ENCODE results near the gene CAP1. TPM values are rescaled to one million over a fixed set of nuclear protein-coding genes. Genes with fewer than 3 reads are reported as not detected.
A peak's percentile ranks its signal among the peaks of the same experiment; 100 is the strongest.

CAP1 gene
- total and polyA plus RNA-seq, 2 experiments from 2014 or later = 496 to 576 TPM

GRCh38 chr1:40072142-40072541, 31.6 kb downstream of the CAP1 start:
- Histone ChIP-seq H3K27me3 (replicated peaks; ENCODE audit: insufficient read depth) (no peaks in the 10 kb centered on the region), H4K20me1 (ENCODE audit: insufficient read depth) (no peaks in the 10 kb centered on the region), H3F3A (ENCODE audit: insufficient read depth) (peaks cover 81% of the 10 kb centered on the region), H3K4me1 (ENCODE audit: insufficient read depth) (peaks cover 20% of the 10 kb centered on the region), H3K27ac (no peak overlapping the region), H2AFZ (no peak overlapping the region), H3K4me3 (no peak overlapping the region), H3K36me3 (ENCODE audit: low read depth) (peaks cover 66% of the 10 kb centered on the region), H3K79me2 (ENCODE audit: insufficient read depth) (peaks cover 12% of the 10 kb centered on the region), H3K9ac (no peak overlapping the region), H3K9me3 (ENCODE audit: low read depth) (no peaks in the 10 kb centered on the region), H3K4me2 (ENCODE audit: unreplicated experiment) (no peak overlapping the region), H3K9me2 (ENCODE audit: insufficient read depth) (no peaks in the 10 kb centered on the region)
- in situ Hi-C loops (cut with MboI) = no loop called here
- DNase-seq = no peak
- TF ChIP-seq EZH2phosphoT487 (IDR thresholded peaks at IDR 0.05; ENCODE audit: insufficient read depth, low read depth) (no peak), EZH2 (IDR thresholded peaks at IDR 0.05; ENCODE audit: insufficient read depth, poor library complexity, severe bottlenecking) (no peak)

GRCh38 chr1:40073062-40073461, 32.5 kb downstream of the CAP1 start:
- H3K27me3 ChIP-seq (replicated peaks; ENCODE audit: insufficient read depth) = no peaks in the 10 kb centered on the region
- H3K4me2 ChIP-seq (ENCODE audit: unreplicated experiment) = no peak overlapping the region
- in situ Hi-C loops (cut with MboI) = no loop called here
- H3K4me3 ChIP-seq = no peak overlapping the region
- TF ChIP-seq EZH2phosphoT487 (IDR thresholded peaks at IDR 0.05; ENCODE audit: insufficient read depth, low read depth) (no peak), EZH2 (IDR thresholded peaks at IDR 0.05; ENCODE audit: insufficient read depth, poor library complexity, severe bottlenecking) (no peak)
- H3K27ac ChIP-seq = peak overlapping the region; percentile 9; the same call in 1 of the 2 replicates
- WGBS, 2 experiments (ENCODE audit: low coverage in 1 of 2, low lambda C conversion rate in 2 of 2, missing lambda C conversion rate in 2 of 2) = 97% methylated on average over 4 of the region's 4 CpGs
- DNase-seq = no peak
- no peak overlapping the region for H3K9ac ChIP-seq
- H3K79me2 ChIP-seq (ENCODE audit: insufficient read depth) = peaks cover 7% of the 10 kb centered on the region; the same call in 1 of the 2 replicates
- H3K4me1 ChIP-seq (ENCODE audit: insufficient read depth) = peaks cover 27% of the 10 kb centered on the region
- no peaks in the 10 kb centered on the region for H3K9me3 ChIP-seq (ENCODE audit: low read depth)
- H3F3A ChIP-seq (ENCODE audit: insufficient read depth) = peaks cover 91% of the 10 kb centered on the region
- H2AFZ ChIP-seq = no peak overlapping the region
- no peaks in the 10 kb centered on the region for H4K20me1 ChIP-seq (ENCODE audit: insufficient read depth)
- peaks cover 56% of the 10 kb centered on the region for H3K36me3 ChIP-seq (ENCODE audit: low read depth)
- no peaks in the 10 kb centered on the region for H3K9me2 ChIP-seq (ENCODE audit: insufficient read depth)

- no peak overlapping the region for H2AFZ ChIP-seq
- no peak overlapping the region for H3K4me3 ChIP-seq
- H4K20me1 ChIP-seq (ENCODE audit: insufficient read depth) = no peaks in the 10 kb centered on the region
- DNase-seq = no peak
- H3K79me2 ChIP-seq (ENCODE audit: insufficient read depth) = no peaks in the 10 kb centered on the region
- 81 to 82% methylated on average over 4 of the region's 4 CpGs for WGBS, 2 experiments (ENCODE audit: low coverage in 1 of 2, low lambda C conversion rate in 2 of 2, missing lambda C conversion rate in 2 of 2)
- H3K27ac ChIP-seq = peak overlapping the region; percentile 71
- no peak overlapping the region for H3K4me2 ChIP-seq (ENCODE audit: unreplicated experiment)
- TF ChIP-seq EZH2phosphoT487 (IDR thresholded peaks at IDR 0.05; ENCODE audit: insufficient read depth, low read depth) (no peak), EZH2 (IDR thresholded peaks at IDR 0.05; ENCODE audit: insufficient read depth, poor library complexity, severe bottlenecking) (no peak)
- H3K9me2 ChIP-seq (ENCODE audit: insufficient read depth) = no peaks in the 10 kb centered on the region
- peaks cover 42% of the 10 kb centered on the region for H3K36me3 ChIP-seq (ENCODE audit: low read depth)
- in situ Hi-C loops (cut with MboI) = no loop called here
- H3K9me3 ChIP-seq (ENCODE audit: low read depth) = no peaks in the 10 kb centered on the region
- peaks cover 27% of the 10 kb centered on the region for H3K4me1 ChIP-seq (ENCODE audit: insufficient read depth)
- no peaks in the 10 kb centered on the region for H3K27me3 ChIP-seq (replicated peaks; ENCODE audit: insufficient read depth)
- H3F3A ChIP-seq (ENCODE audit: insufficient read depth) = peaks cover 79% of the 10 kb centered on the region
- H3K9ac ChIP-seq = no peak overlapping the region
Observed at GRCh38 chr1:40075266-40075665, 34.7 kb downstream of the CAP1 start.

DNA sequence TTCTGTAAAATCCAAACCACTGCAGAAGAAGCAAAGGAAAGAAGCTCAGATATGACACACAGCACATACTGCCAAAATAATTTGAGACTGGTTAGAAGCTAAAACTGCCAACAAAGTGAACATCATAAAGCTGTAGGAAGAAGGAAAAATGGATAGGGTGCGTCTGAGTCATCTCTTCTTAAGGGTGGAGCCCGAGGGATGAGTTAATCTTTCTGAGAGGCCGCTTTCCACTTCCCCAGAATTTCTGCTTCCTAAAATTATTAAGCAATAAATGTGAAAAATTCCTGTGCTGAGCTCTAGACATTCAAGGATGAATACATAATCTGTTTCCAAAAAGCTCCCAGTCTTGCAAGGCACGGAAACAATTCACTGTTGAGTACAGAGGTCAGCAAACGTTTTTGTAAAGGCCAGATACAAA, 36.4 kb downstream of the CAP1 start:
- Histone ChIP-seq H3K4me2 (ENCODE audit: unreplicated experiment) (peak overlapping the region; percentile 21), H3K36me3 (ENCODE audit: low read depth) (peaks cover 26% of the 10 kb centered on the region), H4K20me1 (ENCODE audit: insufficient read depth) (no peaks in the 10 kb centered on the region), H3K9me2 (ENCODE audit: insufficient read depth) (no peaks in the 10 kb centered on the region), H3K9me3 (ENCODE audit: low read depth) (no peaks in the 10 kb centered on the region), H3K9ac (peak overlapping the region; percentile 26), H3K27me3 (replicated peaks; ENCODE audit: insufficient read depth) (no peaks in the 10 kb centered on the region), H3K27ac (peak overlapping the region; percentile 71), H3K4me1 (ENCODE audit: insufficient read depth) (peaks cover 27% of the 10 kb centered on the region), H3F3A (ENCODE audit: insufficient read depth) (peaks cover 62% of the 10 kb centered on the region), H2AFZ (no peak overlapping the region), H3K79me2 (ENCODE audit: insufficient read depth) (no peaks in the 10 kb centered on the region), H3K4me3 (no peak overlapping the region)
- TF ChIP-seq EZH2phosphoT487 (IDR thresholded peaks at IDR 0.05; ENCODE audit: insufficient read depth, low read depth) = no peak
- no peak for TF ChIP-seq EZH2 (IDR thresholded peaks at IDR 0.05; ENCODE audit: insufficient read depth, poor library complexity, severe bottlenecking)
- in situ Hi-C loops (cut with MboI) = no loop called here
- 0 to 1% methylated on average over 5 of the region's 5 CpGs for WGBS, 2 experiments (ENCODE audit: low coverage in 1 of 2, low lambda C conversion rate in 2 of 2, missing lambda C conversion rate in 2 of 2)
- DNase-seq = peak; percentile 97
